HG03066 (cell line): ENCODE data around the gene PGAM5.
"Not testable (repeated sequence)": the region's sequence is repeated elsewhere in the genome, so short reads cannot be mapped to it uniquely, and the experiment has no call there.

ENCODE experiments used
- ATAC-seq: cut with Tn5 transposase; IDR thresholded peaks from one replicate; pipeline ENCODE4 v1.9.1; 2021; ENCODE audit warnings: low read depth; ENCODE audit not compliant: unreplicated experiment

PGAM5 gene

GRCh38 chr12:132687211-132688164 is 23.2 kb upstream of the PGAM5 start, which contains the start of the genes POLE and PXMP2:
POLE (minus strand) TSS chr12:132687342; CDS start chr12:132687315, 27 bp downstream.
PXMP2 (plus strand) TSS chr12:132687587; CDS start chr12:132687671, 84 bp downstream.
- peak; percentile 90 for ATAC-seq

- ATAC-seq = no peak
Observed at GRCh38 chr12:132689227-132689626, 21.4 kb upstream of the PGAM5 start.

- no peak for ATAC-seq
Observed at GRCh38 chr12:132690112-132690511, 20.5 kb upstream of the PGAM5 start.

DNA sequence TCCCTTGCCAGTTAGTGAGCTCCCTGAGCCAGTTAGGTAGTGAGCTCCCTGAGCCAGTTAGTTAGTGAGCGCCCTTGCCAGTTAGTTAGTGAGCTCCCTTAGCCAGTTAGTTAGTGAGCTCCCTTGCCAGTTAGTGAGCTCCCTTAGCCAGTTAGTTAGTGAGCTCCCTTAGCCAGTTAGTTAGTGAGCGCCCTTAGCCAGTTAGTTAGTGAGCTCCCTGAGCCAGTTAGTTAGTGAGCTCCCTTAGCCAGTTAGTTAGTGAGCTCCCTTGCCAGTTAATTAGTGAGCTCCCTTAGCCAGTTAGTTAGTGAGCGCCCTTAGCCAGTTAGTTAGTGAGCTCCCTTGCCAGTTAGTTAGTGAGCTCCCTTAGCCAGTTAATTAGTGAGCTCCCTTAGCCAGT is 18.6 kb upstream of the PGAM5 start:
- ATAC-seq = not testable (repeated sequence)

GRCh38 chr12:132694888-132695287 is 15.8 kb upstream of the PGAM5 start:
- ATAC-seq = not testable (repeated sequence)

DNA sequence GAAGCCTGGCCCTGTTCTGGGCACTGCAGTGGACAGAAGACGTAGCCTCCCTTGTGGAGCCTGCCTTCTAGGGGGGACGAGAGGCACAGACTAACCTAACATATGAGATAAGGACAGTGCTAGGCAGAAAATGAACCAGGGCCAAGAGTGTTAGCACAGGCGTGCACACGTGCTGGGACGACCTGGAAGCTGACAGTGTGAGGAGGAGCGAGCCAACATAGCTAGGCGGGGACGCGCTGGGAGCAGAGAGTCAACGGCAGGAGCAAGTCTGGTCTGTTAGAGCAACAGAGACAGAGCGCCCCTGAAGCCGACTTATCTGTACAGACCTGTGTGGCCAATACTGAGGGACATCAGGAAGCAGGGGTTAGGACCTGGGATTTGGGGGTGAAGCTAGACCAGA is 15.2 kb upstream of the PGAM5 start:
- no peak for ATAC-seq

- no peak for ATAC-seq
Observed at GRCh38 chr12:132698341-132698740, 12.3 kb upstream of the PGAM5 start.

DNA sequence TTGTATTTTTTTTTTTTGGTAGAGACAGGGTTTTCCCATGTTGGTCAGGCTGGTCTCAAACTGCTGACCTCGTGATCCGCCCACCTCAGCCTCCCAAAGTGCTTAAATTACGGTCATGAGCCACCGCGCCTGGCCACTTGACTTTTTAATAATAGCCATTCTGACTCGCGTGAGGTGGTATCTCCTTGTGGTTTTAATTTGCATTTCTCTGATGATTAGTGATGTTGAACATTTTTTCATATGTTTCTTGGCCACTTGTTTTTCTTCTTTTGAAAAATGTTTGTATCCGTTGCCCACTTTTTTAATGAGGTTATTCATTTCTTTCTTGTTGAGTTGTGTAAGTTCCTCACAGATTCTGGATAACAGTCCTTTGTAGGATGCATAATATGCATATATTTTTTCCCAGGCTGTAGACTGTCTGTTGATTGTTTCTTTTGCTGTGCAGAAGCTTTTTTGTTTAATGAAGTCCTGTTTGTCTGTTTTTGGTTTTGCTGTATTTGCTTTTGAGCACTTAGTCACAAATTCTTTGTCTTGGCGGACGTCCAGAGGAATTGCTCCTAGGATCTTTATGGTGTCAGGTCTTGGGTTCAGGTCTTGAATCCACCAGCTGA is 10.3 kb upstream of the PGAM5 start:
- no peak for ATAC-seq

DNA sequence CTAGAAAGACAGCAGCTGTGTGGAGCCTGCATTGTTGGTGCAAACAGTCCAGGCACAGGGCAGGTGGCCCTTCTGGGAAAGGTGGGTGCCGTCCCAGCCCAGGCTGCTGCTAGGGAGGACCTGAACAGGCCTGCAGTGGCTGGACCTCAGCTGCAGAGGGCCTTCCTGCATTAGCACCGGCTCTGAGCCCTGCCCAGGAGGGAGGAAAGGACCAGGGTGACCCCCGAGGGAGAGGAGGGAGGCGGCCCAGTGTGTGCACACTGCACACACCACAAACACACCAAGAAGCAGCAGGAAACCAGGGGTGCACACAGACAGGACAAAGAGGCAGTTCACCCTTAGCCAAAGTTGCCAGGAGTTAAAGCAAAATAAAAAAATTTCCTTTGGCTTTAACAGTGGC is 8.0 kb upstream of the PGAM5 start:
- no peak for ATAC-seq

- ATAC-seq = no peak
Observed at GRCh38 chr12:132703641-132704040, 7.0 kb upstream of the PGAM5 start.

DNA sequence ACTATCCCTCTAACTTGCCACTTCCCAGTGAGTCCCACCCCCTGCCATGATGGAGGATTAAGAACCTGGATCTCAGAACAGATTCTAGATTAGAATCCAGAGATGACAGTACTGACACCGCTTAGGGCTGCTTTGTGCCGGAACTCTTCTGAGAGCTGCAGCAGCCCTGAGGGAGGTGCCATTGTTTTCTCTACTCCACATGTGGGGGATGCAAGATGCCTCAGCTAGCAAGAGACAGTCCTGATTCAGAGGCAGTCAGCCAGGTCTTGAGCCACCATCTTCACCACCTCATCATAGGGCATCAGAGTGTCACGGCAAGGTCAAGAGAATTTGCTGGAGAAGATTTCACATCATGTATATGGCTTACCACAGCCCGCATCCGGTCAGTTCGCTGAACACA is 3.4 kb upstream of the PGAM5 start:
- ATAC-seq = no peak

DNA sequence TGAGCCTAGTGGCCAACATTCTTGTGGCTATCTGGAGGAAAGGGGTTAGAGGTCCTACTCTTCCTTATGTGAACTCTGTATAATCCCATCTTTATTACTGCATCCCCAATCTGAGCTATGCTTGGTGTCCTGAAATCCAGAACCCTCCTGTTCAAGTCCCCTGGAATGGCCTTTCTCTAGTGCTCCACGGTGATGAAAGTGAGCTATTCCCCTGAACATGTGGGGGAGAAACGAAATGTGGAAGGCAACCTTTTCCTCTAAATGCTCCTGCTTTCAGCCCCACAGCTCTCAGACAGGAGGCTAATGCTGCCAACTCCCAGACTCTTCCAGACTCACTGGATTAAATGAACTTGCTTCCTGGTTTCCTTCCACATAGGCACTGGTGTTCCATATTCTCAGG is 2.5 kb upstream of the PGAM5 start:
- no peak for ATAC-seq

DNA sequence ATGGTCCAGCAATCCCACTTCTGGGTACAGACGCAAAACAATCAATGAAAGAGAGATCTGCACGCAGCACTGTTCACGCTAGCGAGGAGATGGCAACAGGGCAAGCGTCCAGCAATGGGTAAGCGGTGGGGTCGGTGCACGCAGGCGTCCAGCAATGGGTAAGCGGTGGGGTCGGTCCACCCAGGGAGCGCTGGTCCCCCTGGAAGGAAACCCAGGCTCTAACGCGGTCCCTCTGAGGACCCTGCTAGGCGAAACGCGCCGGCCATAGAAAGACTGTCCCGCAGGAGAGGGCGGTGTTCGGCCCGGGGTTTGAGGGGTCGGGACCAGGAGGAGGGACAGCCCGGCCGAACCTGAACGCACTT is 618 bp upstream of the PGAM5 start:
- peak; percentile 23 for ATAC-seq

DNA sequence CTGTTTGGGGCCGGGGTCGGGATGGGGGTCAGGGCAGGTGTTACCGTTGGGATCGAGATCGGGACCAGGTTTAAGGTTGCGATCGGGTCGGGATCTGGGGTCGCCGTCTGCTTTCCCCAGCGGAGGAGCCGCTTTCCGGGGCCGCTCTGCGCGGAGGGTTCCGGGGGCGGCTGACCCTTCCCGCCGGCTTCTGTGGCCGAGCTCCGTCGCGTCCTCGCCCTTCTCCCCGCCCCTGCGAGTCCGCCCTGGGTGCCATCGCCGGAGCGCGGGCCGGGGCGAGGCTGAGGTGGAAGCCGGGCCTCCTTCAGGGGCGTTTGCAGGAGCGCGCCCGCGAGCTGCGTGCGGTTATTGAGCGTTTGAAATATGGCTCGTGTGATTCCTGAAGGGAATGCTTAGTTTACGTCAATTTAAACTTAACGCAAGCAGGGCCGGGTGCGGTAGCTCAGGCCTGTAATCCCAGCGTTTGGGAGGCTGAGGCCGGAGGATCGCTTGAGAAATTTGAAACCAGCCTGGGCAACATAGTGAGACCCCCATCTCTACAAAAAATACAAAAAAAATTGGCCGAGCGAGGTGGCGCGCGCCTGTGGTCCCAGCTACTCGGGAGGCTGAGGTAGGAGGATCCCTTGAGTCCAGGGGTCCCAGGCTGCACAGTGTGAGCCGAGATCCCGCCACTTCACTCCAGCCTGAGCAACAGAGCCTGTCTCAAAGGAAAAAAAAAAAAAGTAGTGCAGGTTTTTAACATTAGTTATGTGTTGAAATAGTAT is 620 bp downstream of the PGAM5 start:
- ATAC-seq = peak; percentile 14

DNA sequence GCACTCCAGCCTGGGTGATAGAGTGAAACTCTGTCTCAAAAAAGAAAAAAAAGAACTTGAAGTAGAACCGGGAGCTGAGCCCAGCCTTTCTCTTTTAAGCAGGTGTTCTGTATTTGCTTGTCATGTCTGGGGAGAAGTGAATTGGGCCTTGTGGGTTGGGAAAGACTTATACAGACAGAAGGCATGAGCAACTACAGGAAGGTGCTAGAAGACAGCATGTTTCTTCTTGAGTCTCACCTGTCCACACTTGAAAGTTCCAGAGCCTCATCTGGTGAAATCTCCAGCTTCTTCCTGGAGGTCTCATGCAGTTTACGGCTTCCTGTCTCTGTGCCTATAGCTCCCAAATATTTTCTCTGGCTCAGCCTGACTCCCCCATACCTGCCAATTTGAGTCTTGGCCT is 2.5 kb downstream of the PGAM5 start:
- no peak for ATAC-seq

DNA sequence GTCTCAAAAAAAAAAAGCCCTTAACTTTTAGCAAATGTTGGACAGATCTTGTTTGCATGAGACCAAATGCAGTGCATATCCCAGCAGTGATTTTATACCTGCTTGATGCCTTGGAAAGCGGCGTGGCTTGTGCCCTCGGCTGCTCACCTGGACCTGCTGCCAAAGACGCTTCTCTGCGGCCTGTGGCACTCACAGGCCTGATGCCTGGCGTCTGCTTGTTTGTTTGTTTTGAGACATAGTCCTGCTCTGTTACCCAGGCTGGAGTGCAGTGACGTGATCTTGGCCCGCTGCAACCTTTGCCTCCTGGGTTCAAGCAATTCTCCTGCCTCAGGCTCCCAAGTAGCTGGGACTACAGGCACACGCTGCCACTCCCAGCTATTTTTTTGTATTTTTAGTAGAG is 5.2 kb downstream of the PGAM5 start:
- ATAC-seq = no peak

DNA sequence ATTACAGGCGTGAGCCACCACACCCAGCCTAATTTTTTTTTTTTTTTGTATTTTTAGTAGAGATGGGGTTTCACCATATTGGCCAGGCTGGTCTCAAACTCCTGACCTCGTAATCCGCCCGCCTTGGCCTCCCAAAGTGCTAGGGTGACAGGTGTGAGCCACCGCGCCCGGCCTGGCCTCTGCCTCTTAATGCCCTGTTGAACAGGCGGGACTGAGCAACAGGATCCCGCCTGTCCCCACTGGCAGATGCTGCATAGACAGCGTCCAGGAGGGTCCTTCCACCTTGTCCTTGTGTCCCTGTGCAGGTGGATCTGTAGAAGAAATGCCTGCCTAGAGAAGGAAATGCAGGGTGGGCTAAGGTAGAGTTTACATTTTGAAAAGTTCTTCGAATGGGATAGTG is 5.7 kb downstream of the PGAM5 start:
- ATAC-seq = no peak

DNA sequence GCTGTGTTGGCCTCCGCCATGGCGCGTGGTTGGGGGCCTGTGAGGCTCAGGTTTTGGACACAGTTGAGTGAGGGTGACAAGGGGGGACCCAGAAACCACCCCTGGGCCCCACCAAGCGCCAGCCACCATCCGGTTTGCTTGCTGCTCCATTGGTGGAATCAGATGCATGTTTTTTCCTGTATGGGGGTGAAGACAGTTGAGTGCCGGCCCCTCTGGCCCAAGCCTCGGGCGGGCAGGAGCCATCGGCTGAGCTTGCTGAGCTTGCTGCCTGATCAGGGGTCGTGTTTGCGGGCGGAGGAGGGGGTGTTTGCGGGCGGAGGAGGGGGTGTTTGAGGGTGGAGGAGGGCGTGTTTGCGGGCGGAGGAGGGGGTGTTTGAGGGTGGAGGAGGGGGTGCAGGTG is 6.4 kb downstream of the PGAM5 start:
- ATAC-seq = no peak

GRCh38 chr12:132717531-132718387 is 7.1 kb downstream of the PGAM5 start:
- ATAC-seq = no peak

GRCh38 chr12:132718644-132719043 is 8.0 kb downstream of the PGAM5 start:
- no peak for ATAC-seq
